GM21526 (cell line): ENCODE measurements around the gene COP1.
"Not testable (repeated sequence)": the region's sequence is repeated elsewhere in the genome, so short reads cannot be mapped to it uniquely, and the experiment has no call there.

Source experiments
- ATAC-seq: cut with Tn5 transposase; IDR thresholded peaks from one replicate; pipeline ENCODE4 v1.9.1; 2021; ENCODE audit warnings: moderate library complexity; ENCODE audit not compliant: unreplicated experiment, low FRiP score

The COP1 gene

GRCh38 chr1:176141449-176141848, 65.6 kb downstream of the COP1 start:
- no peak for ATAC-seq

- no peak for ATAC-seq
These were observed 70.2 kb downstream of the COP1 start for GRCh38 chr1:176136891-176137290.

GRCh38 chr1:176134666-176135065, 72.4 kb downstream of the COP1 start:
- ATAC-seq, result no peak

GRCh38 chr1:176122282-176122681, 84.8 kb downstream of the COP1 start:
- no peak for ATAC-seq

GRCh38 chr1:176119549-176119948, 87.5 kb downstream of the COP1 start:
- no peak for ATAC-seq

- ATAC-seq, result no peak
These were observed 88.1 kb downstream of the COP1 start for GRCh38 chr1:176118985-176119384.

GRCh38 chr1:176111835-176112234, 95.3 kb downstream of the COP1 start:
- ATAC-seq, result no peak

GRCh38 chr1:176110203-176110602, 96.9 kb downstream of the COP1 start:
- ATAC-seq, result no peak

- ATAC-seq, result no peak
These were observed 104.2 kb downstream of the COP1 start for GRCh38 chr1:176102768-176103350.

- no peak for ATAC-seq
These were observed 105.0 kb downstream of the COP1 start for GRCh38 chr1:176101951-176102642.

- ATAC-seq, result no peak
These were observed 108.5 kb downstream of the COP1 start for GRCh38 chr1:176098560-176098959.

GRCh38 chr1:176096015-176096414, 111.1 kb downstream of the COP1 start:
- ATAC-seq, result no peak

GRCh38 chr1:176090766-176091165, 116.3 kb downstream of the COP1 start:
- ATAC-seq, result no peak

- not testable (repeated sequence) for ATAC-seq
These were observed 119.3 kb downstream of the COP1 start for GRCh38 chr1:176087746-176088145.

- no peak for ATAC-seq
These were observed 133.4 kb downstream of the COP1 start for GRCh38 chr1:176073524-176074157.

- no peak for ATAC-seq
These were observed 138.2 kb downstream of the COP1 start for GRCh38 chr1:176068901-176069300.

- no peak for ATAC-seq
These were observed 138.8 kb downstream of the COP1 start for GRCh38 chr1:176068256-176068655.

- ATAC-seq, result no peak
These were observed 140.4 kb downstream of the COP1 start for GRCh38 chr1:176066709-176067108.

GRCh38 chr1:176058686-176059085, 148.4 kb downstream of the COP1 start:
- no peak for ATAC-seq

GRCh38 chr1:176056312-176056711, 150.8 kb downstream of the COP1 start:
- no peak for ATAC-seq

- no peak for ATAC-seq
These were observed 151.7 kb downstream of the COP1 start for GRCh38 chr1:176055398-176055797.
